Coronary artery (tissue), 2 donors: ENCODE measurements around the gene UBASH3B.

Experiments used
- DNase-seq: peaks from one replicate; pipeline ENCODE4 v3.0.0-alpha.2; 2017; ENCODE audit warnings: low spot score
- H3K27ac ChIP-seq, 2 donors: fragments of 200-600 bp; sonication (generic); one replicate each; pipeline ENCODE4 v1.5.1; 2016 to 2019
- H3K4me3 ChIP-seq: fragments of 200-600 bp; sonication (generic); 2 replicates; pipeline ENCODE4 v1.5.1; 2016; ENCODE audit warnings: mild to moderate bottlenecking, moderate library complexity
- TF ChIP-seq, protein P1 (sequence below): fragments of 200-600 bp; sonication (generic); IDR thresholded peaks from one replicate; pipeline ENCODE4 v1.5.1; 2019; ENCODE audit warnings: antibody characterized with exemption

Gene UBASH3B

DNA sequence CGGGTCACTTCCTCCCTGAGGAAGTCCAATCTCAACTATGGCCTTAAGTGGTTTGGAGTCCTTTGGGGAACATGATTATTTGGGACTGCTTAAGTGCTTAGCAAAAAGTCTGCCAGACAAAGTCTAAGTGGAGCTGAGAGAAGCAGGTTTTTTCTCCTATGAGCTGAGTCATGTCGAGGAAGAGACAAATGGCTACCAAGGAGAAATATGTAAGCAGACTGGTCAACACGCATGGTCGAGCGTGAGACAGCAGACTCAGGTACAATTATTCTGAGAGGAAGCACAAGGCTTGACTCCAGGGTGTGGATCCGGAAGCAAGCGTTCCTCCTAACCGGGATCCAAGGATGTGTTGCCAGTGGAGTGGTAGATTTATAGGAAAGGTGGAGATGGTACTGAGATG, 30.6 kb downstream of the UBASH3B start:
- Histone ChIP-seq H3K4me3 (no peak overlapping the region), H3K27ac (no peak overlapping the region)
- no peak for DNase-seq
- TF ChIP-seq, protein P1, sequence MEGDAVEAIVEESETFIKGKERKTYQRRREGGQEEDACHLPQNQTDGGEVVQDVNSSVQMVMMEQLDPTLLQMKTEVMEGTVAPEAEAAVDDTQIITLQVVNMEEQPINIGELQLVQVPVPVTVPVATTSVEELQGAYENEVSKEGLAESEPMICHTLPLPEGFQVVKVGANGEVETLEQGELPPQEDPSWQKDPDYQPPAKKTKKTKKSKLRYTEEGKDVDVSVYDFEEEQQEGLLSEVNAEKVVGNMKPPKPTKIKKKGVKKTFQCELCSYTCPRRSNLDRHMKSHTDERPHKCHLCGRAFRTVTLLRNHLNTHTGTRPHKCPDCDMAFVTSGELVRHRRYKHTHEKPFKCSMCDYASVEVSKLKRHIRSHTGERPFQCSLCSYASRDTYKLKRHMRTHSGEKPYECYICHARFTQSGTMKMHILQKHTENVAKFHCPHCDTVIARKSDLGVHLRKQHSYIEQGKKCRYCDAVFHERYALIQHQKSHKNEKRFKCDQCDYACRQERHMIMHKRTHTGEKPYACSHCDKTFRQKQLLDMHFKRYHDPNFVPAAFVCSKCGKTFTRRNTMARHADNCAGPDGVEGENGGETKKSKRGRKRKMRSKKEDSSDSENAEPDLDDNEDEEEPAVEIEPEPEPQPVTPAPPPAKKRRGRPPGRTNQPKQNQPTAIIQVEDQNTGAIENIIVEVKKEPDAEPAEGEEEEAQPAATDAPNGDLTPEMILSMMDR: no peak

DNA sequence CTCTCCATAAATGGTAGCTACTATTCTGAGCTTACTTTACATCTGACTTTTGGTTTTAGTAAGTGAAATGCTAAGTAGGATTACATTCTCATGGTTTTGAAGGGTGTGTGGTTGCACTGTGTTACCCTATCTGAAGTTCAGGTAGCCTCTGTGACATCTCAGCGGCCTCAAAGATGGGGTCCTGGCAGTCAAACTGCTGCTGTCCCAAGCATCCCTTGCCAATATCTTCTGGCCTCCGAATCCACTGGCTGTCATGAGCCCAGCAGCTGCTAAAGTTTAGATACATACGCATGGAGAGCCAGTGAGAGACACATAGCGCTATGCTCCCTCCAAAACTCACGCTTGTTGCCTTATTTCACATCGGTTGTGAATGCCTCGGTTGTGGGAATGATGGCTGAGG, 34.9 kb downstream of the UBASH3B start:
- Histone ChIP-seq H3K4me3 (peak overlapping the region; percentile 58), H3K27ac (peak overlapping the region in 1 of 2 donors; percentile 60)
- TF ChIP-seq, protein P1: no peak
- DNase-seq: no peak

DNA sequence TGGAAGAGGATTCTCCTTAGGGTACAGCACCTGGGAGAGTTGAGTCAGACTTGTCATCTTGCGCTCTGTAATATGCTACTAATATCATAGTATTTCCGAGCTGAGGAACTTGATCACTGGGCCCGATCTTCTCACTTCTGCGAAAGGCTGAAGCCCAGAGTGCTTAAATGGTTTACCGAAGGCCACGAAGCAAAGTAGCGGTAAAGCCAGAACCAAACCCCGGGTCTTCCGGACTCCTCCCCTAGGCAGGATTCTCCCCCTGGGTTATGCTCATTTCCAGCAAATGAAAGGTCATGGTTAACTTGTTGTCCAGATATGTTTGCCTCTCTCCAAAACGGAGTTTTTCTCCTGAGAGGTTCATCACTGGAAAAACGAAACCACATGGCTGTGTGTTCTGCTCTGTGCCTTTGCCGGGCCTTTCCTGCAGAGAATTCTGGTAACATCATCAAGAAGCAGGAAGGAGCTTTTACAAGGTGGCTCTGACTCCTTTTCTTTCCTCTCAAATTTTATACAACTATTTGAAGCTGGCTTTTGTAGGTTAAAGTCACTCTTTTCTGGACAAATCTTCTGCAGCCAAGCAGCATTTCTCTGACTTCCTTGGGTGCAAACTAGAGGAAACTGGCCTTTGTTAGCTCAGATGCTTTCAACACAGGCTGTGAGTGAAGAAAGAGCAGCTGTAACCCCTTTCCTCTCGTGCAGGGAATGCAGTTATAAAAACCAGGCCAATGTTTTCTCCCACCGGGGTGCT, 35.5 kb downstream of the UBASH3B start:
- no peak for DNase-seq
- TF ChIP-seq, protein P1: no peak
- Histone ChIP-seq H3K4me3 (peak overlapping the region; percentile 58), H3K27ac (peak overlapping the region in 1 of 2 donors; percentile 60)

DNA sequence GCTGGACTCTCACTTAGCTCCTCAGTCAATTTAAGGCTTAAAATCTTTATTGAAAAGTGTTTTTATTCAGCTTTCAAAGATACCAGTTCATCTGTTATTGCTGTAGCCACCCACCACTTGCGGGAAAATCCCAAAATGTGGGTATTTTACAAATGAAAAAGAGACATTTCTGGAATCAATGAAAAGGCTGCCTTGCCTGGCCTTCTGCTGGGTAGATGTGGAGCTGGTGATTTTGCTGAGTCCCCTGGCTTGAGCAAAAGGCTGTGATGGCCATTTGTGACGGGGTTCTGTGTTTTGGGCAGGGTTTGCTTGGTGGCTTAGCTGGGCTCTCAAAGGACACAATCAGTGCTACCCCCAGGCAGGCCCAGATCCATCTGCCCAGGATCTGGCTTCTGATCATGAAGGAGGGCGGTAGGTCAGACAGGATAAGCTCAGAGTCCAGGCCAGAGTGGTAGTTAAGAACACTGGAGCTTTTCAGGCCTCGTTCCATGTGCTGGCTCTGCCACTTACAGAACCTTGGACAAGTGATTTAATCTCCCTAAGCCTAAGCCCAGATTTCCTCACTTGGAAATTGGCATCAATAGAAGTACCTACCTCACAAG, 36.1 kb downstream of the UBASH3B start:
- TF ChIP-seq, protein P1: no peak
- peak overlapping the region in 1 of 2 donors; percentile 60 for H3K27ac ChIP-seq
- no peak for DNase-seq
- H3K4me3 ChIP-seq: peak overlapping the region; percentile 58

DNA sequence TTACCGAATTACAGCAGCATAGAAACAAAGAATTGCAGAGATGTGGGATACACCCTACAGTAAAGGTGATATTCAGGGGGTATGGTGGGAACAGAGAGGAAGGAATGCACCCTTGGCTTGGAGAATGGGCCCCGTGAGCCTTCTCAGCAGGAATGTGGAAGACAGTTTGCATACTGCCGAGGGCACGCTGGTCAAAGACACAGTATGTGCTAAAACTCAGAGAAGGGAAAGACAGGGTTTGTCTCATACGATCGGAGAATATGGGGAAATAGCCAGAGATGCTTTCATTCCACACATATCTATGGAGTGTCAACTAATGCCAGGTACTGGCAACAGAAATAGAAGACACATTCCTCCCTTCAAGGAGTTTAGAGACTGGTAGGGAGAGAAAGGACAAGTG, 36.9 kb downstream of the UBASH3B start:
- DNase-seq: no peak
- no peak overlapping the region for H3K27ac ChIP-seq
- H3K4me3 ChIP-seq: no peak overlapping the region
- TF ChIP-seq, protein P1: no peak

DNA sequence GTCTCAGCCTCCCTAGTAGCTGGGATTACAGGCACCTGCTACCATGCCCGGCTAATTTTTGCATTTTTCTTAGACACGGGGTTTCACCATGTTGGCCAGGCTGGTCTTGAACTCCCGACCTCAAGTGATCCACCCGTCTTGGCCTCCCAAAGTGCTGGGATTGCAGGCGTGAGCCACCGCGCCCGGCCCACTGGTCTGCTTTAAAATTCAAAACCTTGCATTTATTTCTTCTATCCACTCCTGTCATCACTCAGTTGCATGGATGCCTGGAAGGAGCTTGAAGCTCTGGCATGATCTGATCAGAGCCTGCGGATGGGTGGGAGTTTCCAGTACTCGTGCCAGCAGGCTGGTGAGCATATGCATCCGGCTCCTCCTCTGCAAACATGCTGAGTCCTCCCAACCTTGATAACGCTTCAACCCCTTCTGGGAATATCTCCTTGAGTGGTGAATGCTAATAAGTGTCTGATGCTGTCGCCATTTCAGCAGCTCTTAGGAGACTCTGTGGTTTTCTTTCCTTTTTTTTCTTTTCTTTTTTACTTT, 39.6 kb downstream of the UBASH3B start:
- H3K4me3 ChIP-seq: no peak overlapping the region
- H3K27ac ChIP-seq: no peak overlapping the region
- TF ChIP-seq, protein P1: no peak
- DNase-seq: no peak
